Neural cell (in vitro differentiated cells): ENCODE data around the gene GBP3. TPM values are rescaled to one million over a fixed set of nuclear protein-coding genes. Genes with fewer than 3 reads are reported as not detected.

Experiments
- H2AFZ ChIP-seq: fragments of 200-600, 300-800 bp; sonication (generic), shearing (Covaris generic); 2 replicates; pipeline ENCODE4 v1.6.0; 2014; ENCODE audit warnings: low read depth, mild to moderate bottlenecking, antibody characterized with exemption, low read length, moderate library complexity
- H3F3A ChIP-seq: fragments of 200-600 bp; shearing (Covaris generic); 2 replicates; pipeline ENCODE4 v1.6.1; 2016; ENCODE audit warnings: mild to moderate bottlenecking, moderate library complexity, mixed read lengths, antibody characterized with exemption, low read length; ENCODE audit not compliant: insufficient read depth, poor library complexity, severe bottlenecking
- H3K27ac ChIP-seq: fragments of 200-600, 300-800 bp; sonication (generic), shearing (Covaris generic); 2 replicates; pipeline ENCODE4 v1.5.1; 2014; ENCODE audit warnings: mild to moderate bottlenecking, low read length, moderate library complexity
- H3K27me3 ChIP-seq: fragments of 300-800, 200-600 bp; sonication (generic), shearing (Covaris generic); 2 replicates; pipeline ENCODE4 v1.6.0; 2014; ENCODE audit warnings: mild to moderate bottlenecking, low read depth, low read length, moderate library complexity; ENCODE audit not compliant: insufficient read depth
- H3K36me3 ChIP-seq: fragments of 300-800, 200-600 bp; sonication (generic), shearing (Covaris generic); 2 replicates; pipeline ENCODE4 v1.5.1; 2014; ENCODE audit warnings: mild to moderate bottlenecking, antibody characterized with exemption, low read length, moderate library complexity; ENCODE audit not compliant: insufficient read depth
- H3K4me2 ChIP-seq: fragments of 300-800, 200-600 bp; sonication (generic), shearing (Covaris generic); 2 replicates; pipeline ENCODE4 v1.6.0; 2014; ENCODE audit warnings: mild to moderate bottlenecking, low read length
- H3K4me3 ChIP-seq: fragments of 300-800, 200-600 bp; sonication (generic), shearing (Covaris generic); 2 replicates; pipeline ENCODE4 v1.5.1; 2014; ENCODE audit warnings: mild to moderate bottlenecking, low read length, moderate library complexity
- H3K79me2 ChIP-seq: fragments of 200-600 bp; shearing (Covaris generic); replicated peaks from 2 replicates; pipeline ENCODE4 v1.6.0; 2014; ENCODE audit warnings: mild to moderate bottlenecking, low read length, moderate library complexity; ENCODE audit not compliant: insufficient read depth
- H3K9ac ChIP-seq: fragments of 300-800, 200-600 bp; sonication (generic), shearing (Covaris generic); 2 replicates; pipeline ENCODE4 v1.6.1; 2016; ENCODE audit warnings: mild to moderate bottlenecking, low read length, mixed read lengths
- H3K9me2 ChIP-seq: fragments of 200-600 bp; shearing (Covaris generic); 2 replicates; pipeline ENCODE4 v1.6.1; 2016; ENCODE audit warnings: mild to moderate bottlenecking, low read length, mixed read lengths; ENCODE audit not compliant: insufficient read depth
- H3K9me3 ChIP-seq: fragments of 200-600, 300-800 bp; sonication (generic), shearing (Covaris generic); 2 replicates; pipeline ENCODE4 v1.6.1; 2016; ENCODE audit warnings: mild to moderate bottlenecking, mixed run types, low read length, moderate library complexity, mixed read lengths
- H4K20me1 ChIP-seq: fragments of 200-600 bp; shearing (Covaris generic); 2 replicates; pipeline ENCODE4 v1.6.1; 2016; ENCODE audit warnings: mild to moderate bottlenecking, mixed run types; ENCODE audit not compliant: insufficient read depth
- EP300 ChIP-seq: fragments of 450-650 bp; conservative IDR thresholded peaks from 2 replicates; pipeline ENCODE4 v1.6.1; 2014; ENCODE audit warnings: antibody characterized with exemption, mild to moderate bottlenecking, moderate library complexity; ENCODE audit not compliant: poor library complexity, severe bottlenecking
- EZH2 ChIP-seq: fragments of 200-600, 300-800 bp; shearing (Covaris generic), sonication (generic); IDR thresholded peaks from 2 replicates; pipeline ENCODE4 v1.6.1; 2014; ENCODE audit warnings: antibody characterized with exemption, low read length, borderline replicate concordance, mild to moderate bottlenecking; ENCODE audit not compliant: insufficient read depth, poor library complexity, severe bottlenecking
- MXI1 ChIP-seq: fragments of 450-650 bp; conservative IDR thresholded peaks from 2 replicates; pipeline ENCODE4 v1.6.1; 2014; ENCODE audit warnings: antibody characterized with exemption, mild to moderate bottlenecking; ENCODE audit not compliant: poor library complexity, severe bottlenecking
- POLR2AphosphoS5 ChIP-seq: IDR thresholded peaks from 2 replicates; pipeline ENCODE4 v1.6.1; 2012
- RAD21 ChIP-seq: fragments of 450-650 bp; conservative IDR thresholded peaks from 2 replicates; pipeline ENCODE4 v1.6.1; 2014; ENCODE audit warnings: antibody characterized with exemption, mild to moderate bottlenecking, moderate library complexity
- SMC3 ChIP-seq: fragments of 450-650 bp; conservative IDR thresholded peaks from 2 replicates; pipeline ENCODE4 v1.6.1; 2014; ENCODE audit warnings: antibody characterized with exemption, mild to moderate bottlenecking, moderate library complexity; ENCODE audit not compliant: poor library complexity
- TAF1 ChIP-seq: IDR thresholded peaks from 2 replicates; pipeline ENCODE4 v1.6.1; 2012; ENCODE audit warnings: low read depth
- polyA plus RNA-seq: library from polyadenylated mRNA; depleted of rRNA; stranded (reverse); fragments of >200 nt; gene quantifications from 2 replicates; pipeline ENCODE4 v1.2.3, GENCODE V29; 2014
- TF ChIP-seq, protein P1 (sequence below): IDR thresholded peaks from 2 replicates; pipeline ENCODE4 v1.6.1; 2012; ENCODE audit warnings: borderline replicate concordance
- TF ChIP-seq, protein P2 (sequence below): fragments of 450-650 bp; IDR thresholded peaks from 2 replicates; pipeline ENCODE4 v1.5.1; 2014; ENCODE audit warnings: antibody characterized with exemption, mild to moderate bottlenecking, moderate library complexity; ENCODE audit not compliant: poor library complexity, severe bottlenecking

Gene GBP3
- polyA plus RNA-seq, 1 donor from 2014 or later, result not detected

DNA sequence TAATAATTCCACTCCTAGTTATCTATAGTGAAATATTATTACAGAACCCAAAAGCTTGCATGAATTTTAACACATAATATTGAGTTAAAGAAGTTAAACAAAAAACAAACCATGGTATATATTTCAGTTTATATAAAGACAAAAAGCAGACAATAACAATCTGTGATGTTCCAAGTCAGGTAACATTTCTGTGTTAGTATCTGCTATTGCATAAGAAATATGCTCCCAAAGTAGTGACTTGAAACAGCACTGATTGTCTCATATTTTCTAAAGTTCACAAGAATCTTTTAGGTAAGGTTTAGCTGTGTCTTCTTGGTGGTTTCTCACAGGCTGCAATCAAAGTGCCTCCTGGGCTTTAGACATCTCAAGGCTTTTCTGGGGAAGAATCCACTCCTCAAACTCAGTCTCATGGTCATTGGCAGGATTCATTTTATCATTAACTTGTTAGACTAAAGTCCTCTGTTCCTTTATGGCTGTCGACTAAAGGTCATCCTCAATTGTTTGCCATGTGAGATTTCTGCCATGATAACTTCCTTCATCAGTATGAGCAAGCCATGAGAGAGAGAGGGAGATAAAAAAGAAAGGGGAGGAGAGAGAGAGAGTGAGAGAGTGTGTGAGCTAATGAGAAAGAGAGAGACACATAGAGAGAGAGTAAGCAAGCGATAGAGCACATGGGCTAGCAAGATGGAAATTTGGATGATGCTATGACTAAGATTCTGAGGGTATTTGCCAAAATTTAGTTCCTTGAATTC lies 22.5 kb upstream of the GBP3 start:
- Histone ChIP-seq H3F3A (no peaks in the 10 kb centered on the region), H3K79me2 (no peaks in the 10 kb centered on the region), H3K27me3 (no peaks in the 10 kb centered on the region), H4K20me1 (no peaks in the 10 kb centered on the region), H3K27ac (no peak overlapping the region), H3K9me3 (no peaks in the 10 kb centered on the region), H3K36me3 (no peaks in the 10 kb centered on the region), H2AFZ (no peak overlapping the region), H3K4me3 (no peak overlapping the region), H3K9me2 (no peaks in the 10 kb centered on the region), H3K4me2 (no peak overlapping the region), H3K9ac (no peak overlapping the region)
- TF ChIP-seq, protein P1, sequence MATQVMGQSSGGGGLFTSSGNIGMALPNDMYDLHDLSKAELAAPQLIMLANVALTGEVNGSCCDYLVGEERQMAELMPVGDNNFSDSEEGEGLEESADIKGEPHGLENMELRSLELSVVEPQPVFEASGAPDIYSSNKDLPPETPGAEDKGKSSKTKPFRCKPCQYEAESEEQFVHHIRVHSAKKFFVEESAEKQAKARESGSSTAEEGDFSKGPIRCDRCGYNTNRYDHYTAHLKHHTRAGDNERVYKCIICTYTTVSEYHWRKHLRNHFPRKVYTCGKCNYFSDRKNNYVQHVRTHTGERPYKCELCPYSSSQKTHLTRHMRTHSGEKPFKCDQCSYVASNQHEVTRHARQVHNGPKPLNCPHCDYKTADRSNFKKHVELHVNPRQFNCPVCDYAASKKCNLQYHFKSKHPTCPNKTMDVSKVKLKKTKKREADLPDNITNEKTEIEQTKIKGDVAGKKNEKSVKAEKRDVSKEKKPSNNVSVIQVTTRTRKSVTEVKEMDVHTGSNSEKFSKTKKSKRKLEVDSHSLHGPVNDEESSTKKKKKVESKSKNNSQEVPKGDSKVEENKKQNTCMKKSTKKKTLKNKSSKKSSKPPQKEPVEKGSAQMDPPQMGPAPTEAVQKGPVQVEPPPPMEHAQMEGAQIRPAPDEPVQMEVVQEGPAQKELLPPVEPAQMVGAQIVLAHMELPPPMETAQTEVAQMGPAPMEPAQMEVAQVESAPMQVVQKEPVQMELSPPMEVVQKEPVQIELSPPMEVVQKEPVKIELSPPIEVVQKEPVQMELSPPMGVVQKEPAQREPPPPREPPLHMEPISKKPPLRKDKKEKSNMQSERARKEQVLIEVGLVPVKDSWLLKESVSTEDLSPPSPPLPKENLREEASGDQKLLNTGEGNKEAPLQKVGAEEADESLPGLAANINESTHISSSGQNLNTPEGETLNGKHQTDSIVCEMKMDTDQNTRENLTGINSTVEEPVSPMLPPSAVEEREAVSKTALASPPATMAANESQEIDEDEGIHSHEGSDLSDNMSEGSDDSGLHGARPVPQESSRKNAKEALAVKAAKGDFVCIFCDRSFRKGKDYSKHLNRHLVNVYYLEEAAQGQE, result no peak
- no peak for TF ChIP-seq EZH2
- TF ChIP-seq POLR2AphosphoS5, result no peak
- TF ChIP-seq EP300, result no peak
- TF ChIP-seq RAD21, result no peak
- TF ChIP-seq MXI1, result no peak
- TF ChIP-seq, protein P2, sequence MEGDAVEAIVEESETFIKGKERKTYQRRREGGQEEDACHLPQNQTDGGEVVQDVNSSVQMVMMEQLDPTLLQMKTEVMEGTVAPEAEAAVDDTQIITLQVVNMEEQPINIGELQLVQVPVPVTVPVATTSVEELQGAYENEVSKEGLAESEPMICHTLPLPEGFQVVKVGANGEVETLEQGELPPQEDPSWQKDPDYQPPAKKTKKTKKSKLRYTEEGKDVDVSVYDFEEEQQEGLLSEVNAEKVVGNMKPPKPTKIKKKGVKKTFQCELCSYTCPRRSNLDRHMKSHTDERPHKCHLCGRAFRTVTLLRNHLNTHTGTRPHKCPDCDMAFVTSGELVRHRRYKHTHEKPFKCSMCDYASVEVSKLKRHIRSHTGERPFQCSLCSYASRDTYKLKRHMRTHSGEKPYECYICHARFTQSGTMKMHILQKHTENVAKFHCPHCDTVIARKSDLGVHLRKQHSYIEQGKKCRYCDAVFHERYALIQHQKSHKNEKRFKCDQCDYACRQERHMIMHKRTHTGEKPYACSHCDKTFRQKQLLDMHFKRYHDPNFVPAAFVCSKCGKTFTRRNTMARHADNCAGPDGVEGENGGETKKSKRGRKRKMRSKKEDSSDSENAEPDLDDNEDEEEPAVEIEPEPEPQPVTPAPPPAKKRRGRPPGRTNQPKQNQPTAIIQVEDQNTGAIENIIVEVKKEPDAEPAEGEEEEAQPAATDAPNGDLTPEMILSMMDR, result no peak
- no peak for TF ChIP-seq SMC3
- TF ChIP-seq TAF1, result no peak

DNA sequence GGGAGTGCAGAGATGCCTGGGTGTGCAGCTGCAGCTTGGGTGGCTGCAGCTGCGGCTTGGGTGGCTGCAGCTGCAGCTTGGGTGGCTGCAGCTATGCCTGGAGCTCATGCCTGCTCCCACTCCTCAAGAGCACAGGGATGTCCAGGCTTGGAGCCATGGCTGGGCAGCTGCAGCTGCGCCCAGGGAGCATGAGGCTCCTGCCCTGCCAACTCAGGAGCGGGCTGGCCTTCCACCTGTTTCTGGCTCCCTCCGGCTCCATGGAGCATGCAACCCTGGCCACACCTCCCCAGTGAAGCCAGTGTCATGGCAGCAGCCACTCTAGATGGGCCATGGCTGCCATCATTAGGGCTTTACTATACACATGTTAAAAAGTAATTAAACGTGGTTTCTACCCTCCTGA lies 21.3 kb upstream of the GBP3 start:
- no peaks in the 10 kb centered on the region for H3K36me3 ChIP-seq
- H3K79me2 ChIP-seq, result no peaks in the 10 kb centered on the region
- no peak overlapping the region for H3K4me2 ChIP-seq
- H3K27me3 ChIP-seq, result no peaks in the 10 kb centered on the region
- H4K20me1 ChIP-seq, result no peaks in the 10 kb centered on the region
- H3K4me3 ChIP-seq, result no peak overlapping the region
- no peaks in the 10 kb centered on the region for H3F3A ChIP-seq
- H3K9me3 ChIP-seq, result no peaks in the 10 kb centered on the region
- no peaks in the 10 kb centered on the region for H3K9me2 ChIP-seq
- H3K9ac ChIP-seq, result no peak overlapping the region
- no peak overlapping the region for H2AFZ ChIP-seq
- TF ChIP-seq SMC3 (no peak), EZH2 (no peak), TAF1 (no peak), EP300 (no peak)
- TF ChIP-seq, protein P2, result no peak
- H3K27ac ChIP-seq, result no peak overlapping the region
